ENCODE measurements around the gene LYST.
A peak's percentile ranks its signal among the peaks of the same experiment; 100 is the strongest.
"Not testable (repeated sequence)": the region's sequence is repeated elsewhere in the genome, so short reads cannot be mapped to it uniquely, and the experiment has no call there.

The LYST gene

DNA sequence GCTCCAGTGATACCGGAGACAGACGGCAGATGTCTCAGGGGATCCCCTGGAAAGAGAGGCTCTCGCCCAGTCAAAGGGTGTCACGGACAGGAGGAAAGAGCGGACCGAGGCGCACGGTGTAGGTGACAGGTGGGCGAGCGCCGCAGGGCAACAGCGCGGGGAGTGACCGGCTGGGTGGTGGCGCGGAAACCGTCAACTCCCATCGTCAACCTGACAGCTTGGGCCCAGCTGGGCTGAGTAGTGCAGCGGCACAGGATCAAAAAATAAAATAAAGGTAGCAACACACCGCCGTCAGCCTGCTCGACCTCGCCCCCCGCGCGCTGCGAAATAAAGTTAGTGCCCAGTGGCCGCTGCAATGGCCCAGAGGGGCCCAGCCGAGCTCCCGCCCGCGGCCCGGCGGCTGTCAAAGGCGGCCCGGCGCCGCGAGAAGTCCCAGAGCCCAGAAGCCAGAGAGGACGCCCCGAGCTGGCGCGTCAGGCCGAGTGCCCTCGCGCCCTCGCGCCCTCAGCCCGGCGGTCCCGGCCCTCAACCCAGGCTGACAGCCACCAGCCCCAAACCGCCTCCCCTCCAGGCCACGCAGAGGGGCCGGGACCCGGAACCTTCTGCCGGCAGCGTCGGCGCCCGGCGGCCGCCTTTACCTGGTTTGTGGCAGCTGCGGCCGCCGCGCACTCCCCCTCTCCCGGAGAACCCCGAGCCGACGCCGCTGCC is at the start of gene LYST:
TSS of gene LYST (minus strand) at position 702 of the 708 bp plus-strand sequence. CDS start 36,489 bp downstream, outside the sequence.
- peak; percentile 34 for DNase-seq (ENCODE audit: low read depth)

DNA sequence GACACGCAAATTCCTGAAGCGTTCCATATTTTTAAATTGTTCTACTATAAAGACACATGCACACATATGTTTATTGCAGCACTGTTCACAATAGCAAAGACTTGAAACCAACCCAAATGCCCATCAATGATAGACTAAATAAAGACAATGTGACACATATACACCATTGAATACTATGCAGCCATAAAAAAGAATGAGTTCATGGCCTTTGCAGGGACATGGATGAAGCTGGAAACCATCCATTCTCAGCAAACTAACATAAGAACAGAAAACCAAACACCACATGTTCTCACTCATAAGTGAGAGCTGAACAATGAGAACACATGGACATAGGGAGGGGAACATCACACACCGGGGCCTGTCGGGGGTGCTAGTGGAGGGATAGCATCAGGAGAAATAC is 48.8 kb upstream of the LYST start:
- not testable (repeated sequence) for DNase-seq (ENCODE audit: low read depth)

- no peak for DNase-seq (ENCODE audit: low read depth)
Observed at GRCh38 chr1:235913311-235913710, 46.6 kb upstream of the LYST start.

DNA sequence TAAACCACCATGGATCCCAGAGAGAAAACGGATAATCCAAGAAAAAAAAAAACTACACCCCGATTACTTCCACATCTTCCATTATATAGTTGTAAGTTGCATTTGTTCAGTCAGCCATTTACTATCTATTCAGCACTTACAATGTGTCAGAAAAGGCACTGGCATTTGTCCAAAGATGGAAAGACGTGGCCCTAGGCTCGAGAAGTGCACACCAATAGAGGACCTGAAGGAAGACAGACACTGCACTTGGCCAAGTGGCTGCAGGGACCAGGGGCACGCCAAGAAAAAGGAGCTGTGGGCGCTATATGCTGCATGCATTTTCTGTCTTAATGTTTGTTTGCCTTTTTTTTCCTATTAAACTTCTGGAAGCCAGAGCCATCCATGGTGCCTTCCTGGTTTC is 45.2 kb upstream of the LYST start:
- no peak for DNase-seq (ENCODE audit: low read depth)

- no peak for DNase-seq (ENCODE audit: low read depth)
Observed at GRCh38 chr1:235911300-235911662, 44.6 kb upstream of the LYST start.

DNA sequence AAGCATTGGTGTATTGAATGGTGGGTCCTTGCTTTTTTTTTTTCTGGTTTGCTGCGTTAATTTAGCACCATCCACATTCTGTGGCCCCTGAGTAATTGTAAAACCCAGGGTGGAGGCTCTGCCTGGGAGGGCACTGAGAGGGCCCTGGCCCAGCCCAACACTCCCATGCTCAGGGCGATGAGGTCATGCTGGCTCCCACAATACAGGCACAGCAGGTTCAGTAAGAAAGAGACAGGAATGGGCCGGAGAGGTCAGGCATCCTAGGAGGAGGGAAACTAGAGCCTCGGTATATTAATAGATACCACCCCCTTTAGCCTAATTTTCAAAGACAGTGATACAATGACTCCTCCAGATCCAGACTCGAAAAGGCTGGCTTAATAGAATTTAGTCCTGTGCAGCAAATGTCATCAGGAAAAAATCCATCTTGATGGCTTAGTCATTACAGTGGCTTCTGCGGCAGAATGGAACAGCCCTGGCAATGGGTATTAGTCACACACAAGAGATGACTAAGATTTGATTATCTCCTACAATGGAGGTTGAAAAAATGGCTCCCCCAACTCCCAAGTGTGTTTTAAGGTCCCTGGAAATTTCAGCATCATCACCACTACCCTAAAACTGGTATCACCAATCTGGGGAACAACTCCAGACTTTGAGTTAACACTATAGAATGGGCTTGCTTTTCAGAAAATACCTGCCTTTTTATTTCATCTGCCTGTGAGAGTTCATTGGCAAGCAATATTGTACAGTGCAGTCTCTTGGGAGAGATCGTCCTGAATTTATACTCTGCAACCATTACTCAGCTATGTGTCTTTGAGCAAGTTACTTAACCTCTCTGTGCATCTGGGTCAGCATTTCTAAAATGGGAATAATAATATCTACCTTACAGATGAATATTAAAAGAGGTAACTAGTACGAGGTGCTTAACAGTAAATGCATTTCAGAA is 43.9 kb upstream of the LYST start:
- peak; percentile 90 for DNase-seq (ENCODE audit: low read depth)

DNA sequence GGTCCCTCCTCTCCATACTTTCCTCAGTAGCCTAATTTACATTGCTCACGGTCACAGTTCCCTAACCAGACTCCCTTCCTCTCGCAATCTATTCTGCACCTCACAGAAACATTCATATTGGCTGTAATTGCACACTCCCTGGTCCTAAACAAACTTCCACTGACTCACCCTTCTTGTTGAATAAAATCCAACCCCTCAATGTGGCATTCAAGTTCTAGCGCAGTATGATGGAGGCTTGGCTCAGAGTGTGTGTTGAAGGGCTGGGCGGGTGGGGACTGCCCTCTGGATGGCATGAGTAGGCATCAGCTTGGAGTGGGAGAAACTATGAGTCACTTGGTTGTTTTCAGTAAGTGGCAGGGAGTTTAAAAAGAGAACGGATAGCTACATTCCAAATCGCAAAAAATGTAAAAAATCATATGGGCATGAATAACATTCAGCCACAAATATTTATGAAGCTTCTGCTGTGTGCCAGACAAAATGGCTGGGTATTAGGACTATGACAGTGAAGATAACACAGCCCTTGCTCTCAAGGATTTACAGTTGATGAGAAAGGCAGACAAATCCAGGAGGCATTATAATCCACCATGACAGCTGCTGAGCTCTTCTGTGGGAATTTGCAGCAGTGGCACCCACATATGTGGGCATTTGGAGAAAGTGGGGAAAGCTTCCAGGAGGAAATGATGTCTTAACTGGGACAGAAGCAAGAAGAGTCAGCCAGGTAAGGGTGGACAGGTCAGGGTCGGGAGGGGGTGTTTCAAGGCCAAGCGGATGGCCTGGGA is 42.2 kb upstream of the LYST start:
- DNase-seq (ENCODE audit: low read depth): peak; percentile 89

- no peak for DNase-seq (ENCODE audit: low read depth)
Observed at GRCh38 chr1:235907897-235908240, 41.2 kb upstream of the LYST start.

DNA sequence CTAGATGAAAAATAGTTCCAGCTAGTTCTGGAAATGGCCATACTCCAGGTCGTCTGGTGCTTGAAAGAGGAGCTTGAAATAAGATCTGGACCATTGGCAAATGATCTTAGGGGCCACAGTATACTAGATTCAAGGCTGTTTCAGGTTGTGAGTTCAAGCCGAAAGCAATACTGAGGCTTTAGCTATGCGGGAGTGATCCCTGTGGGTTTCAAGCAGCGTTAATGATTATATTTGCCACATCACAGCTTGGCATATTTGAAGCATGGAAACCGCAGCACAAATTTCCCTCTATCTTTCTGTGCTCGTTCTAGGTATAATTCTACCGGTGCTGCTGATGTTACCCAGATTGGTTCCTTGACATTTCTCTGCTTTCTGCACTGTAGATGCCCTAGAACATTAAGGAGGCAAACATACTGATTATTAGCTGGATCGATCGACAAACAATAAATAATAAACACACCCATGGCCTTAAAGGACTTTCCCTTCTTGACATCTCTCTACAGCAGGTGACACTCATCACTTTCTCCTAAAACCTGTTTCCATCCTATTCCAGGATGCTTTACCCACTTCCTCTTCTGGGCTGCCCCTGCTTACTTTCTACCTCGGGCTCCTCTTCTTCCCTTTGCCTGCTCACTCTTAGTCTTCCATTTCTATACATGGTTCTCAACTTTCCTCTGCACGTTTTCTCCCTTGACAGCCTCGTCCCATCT is 40.6 kb upstream of the LYST start:
- DNase-seq (ENCODE audit: low read depth): no peak

- DNase-seq (ENCODE audit: low read depth): no peak
Observed at GRCh38 chr1:235906436-235906835, 39.7 kb upstream of the LYST start.

GRCh38 chr1:235903809-235904208 is 37.1 kb upstream of the LYST start:
- DNase-seq (ENCODE audit: low read depth): not testable (repeated sequence)

DNA sequence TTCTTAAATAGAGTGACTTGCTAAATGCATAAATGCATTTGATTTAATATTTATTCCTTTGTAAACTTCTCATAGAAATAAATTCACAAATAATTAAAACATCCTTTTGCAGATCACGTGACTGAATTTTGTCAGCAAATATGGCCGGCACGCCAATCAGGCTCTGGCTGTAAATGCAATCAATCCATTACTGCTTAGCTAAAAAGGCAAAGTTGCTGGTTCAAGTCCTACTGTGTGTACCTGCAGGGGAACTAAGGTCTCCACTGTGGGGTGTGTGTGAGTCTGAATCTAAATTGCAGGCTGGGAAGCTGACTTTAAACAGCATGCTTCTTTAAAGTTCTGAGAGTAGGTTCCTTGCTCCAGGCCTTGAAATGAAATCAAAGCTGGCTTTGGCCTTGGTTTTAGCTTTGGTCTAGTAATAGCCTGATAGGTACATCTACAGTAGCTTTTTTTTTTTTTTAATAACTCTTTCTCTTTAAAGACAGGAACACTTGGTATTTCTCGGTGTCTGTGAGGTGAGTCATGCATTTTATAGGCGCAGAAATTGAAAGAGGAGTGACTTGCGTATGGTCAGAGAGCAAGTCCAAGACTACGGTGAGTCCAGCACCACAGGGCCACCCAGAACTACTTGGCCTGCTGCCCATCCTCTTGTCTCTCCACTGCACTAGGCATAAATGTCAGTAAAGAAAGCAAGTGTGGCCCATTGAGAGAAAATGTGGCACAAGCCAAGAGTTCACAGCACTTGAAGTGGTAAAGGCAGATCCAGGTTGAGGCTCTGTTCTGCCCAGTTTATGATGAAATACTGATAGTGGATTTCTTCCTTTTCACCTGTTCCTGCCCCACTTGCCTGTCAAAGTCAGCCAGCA is 36.2 kb upstream of the LYST start:
- DNase-seq (ENCODE audit: low read depth): peak; percentile 72

GRCh38 chr1:235901461-235901860 is 34.8 kb upstream of the LYST start:
- peak; percentile 27 for DNase-seq (ENCODE audit: low read depth)

DNA sequence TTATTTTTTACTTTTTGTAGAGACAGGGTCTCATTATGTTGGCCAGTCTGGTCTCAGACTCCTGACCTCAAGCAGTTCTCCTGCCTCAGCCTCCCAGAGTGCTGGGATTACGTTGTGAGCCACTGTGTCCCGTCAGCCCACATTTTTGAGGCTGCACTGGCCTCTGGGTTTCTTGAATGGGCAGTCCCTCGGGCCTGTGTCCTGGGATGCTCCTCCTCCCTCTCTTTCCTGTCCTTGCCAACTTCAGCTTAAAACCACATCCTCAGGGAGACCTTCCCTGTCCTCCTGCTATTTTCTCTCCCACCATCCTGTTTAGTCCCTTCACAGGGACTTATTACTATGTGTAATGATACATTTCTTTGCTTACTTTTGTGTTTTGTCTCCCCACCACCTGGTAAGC is 31.4 kb upstream of the LYST start:
- DNase-seq (ENCODE audit: low read depth): no peak

GRCh38 chr1:235893840-235894239 is 27.1 kb upstream of the LYST start:
- DNase-seq (ENCODE audit: low read depth): no peak

DNA sequence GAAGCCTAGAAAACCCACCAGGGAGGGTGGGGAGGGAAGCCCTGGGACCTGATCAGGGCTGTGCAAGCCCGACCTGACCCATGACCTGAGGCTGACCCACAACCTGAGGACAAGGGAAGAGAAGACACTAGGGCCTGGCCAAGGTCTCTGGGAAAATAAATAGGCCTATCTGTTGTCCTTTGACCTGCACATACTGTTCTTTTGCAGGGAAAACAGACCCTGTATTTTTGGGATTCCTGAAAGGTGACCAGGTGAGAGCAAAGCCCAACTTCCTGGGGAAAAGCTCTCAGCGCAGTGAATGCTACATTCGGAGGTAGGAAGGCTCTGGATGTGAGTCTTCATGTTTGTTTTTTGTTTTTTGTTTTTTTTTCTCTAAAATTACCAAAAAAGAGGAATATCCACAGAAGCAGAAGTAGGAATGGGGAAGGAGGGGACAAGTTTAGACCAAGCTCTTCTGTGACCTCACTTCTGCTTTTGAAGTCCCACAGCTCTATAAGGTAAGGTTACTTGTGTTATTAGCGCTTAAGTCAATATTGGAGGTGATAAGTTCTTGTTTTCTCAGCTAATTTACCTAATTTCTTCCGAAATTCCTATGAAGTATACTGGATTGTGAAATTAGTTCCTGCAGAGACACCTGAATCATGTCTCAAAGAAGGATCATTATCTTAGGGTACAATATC is 26.2 kb upstream of the LYST start:
- no peak for DNase-seq (ENCODE audit: low read depth)

DNA sequence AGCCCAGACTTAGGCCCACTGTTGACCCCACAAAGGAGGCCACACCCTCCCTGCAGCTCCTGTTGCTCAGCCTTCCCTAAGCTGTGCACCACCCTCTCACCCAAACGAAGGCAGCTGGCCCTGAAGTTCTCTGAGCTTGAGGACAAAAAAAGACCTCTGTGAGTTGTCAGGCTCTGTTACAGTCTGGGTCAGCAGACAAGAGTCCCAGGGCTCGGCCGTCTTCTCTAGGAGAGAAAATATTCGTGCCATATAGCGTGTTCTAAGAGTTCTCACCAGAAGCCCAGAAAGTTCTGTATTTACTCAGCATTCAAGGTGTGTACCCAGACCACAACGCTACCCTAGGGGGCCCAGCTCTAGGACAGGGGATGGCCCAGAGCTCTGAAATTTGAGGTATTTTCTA is 25.5 kb upstream of the LYST start:
- DNase-seq (ENCODE audit: low read depth): no peak

DNA sequence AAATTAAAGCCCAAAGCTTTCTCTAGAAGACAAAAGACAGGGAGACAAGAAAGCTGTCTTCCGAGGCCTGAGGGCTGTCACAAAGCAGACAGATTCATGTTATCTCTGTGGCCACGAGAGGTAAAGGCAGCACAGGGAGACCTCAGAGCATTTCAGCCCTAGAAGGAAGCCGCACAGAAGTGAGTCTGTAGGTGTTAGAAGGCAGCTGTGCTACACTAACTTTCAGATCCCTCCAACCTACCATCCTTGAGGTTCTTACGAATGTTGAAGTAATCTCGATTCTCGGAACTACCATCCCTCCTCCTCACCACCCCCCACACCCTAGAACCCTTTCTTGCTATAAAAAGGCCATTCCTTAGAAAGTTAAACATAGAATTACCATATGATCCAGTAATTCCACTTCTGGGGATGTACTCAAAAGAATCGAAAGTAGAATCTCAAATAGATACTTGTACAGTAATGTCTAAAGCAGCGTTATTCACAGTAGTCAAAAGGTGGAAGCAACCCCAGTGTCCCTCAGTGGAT is 21.5 kb upstream of the LYST start:
- no peak for DNase-seq (ENCODE audit: low read depth)

- no peak for DNase-seq (ENCODE audit: low read depth)
Observed at GRCh38 chr1:235887676-235888075, 21.0 kb upstream of the LYST start.

- no peak for DNase-seq (ENCODE audit: low read depth)
Observed at GRCh38 chr1:235885655-235886262, 19.1 kb upstream of the LYST start.

Measured in amniotic epithelial cell (primary cell).